LNCaP clone FGC (cell line): ENCODE results near the gene WDR77.

ENCODE experiments used
- DNase-seq: peaks from one replicate; pipeline ENCODE4 v3.0.0-alpha.2; 2011; ENCODE audit warnings: low read depth
- H3K4me3 ChIP-seq: 2 replicates; pipeline ENCODE4 v1.5.1; 2011; ENCODE audit warnings: mild to moderate bottlenecking, low read depth, low read length, control low read depth
- CTCF ChIP-seq: IDR thresholded peaks from 2 replicates; pipeline ENCODE4 v1.5.1; 2012; ENCODE audit warnings: mild to moderate bottlenecking; ENCODE audit not compliant: control insufficient read depth, insufficient read depth; ENCODE audit errors: extremely low read depth

Gene WDR77

DNA sequence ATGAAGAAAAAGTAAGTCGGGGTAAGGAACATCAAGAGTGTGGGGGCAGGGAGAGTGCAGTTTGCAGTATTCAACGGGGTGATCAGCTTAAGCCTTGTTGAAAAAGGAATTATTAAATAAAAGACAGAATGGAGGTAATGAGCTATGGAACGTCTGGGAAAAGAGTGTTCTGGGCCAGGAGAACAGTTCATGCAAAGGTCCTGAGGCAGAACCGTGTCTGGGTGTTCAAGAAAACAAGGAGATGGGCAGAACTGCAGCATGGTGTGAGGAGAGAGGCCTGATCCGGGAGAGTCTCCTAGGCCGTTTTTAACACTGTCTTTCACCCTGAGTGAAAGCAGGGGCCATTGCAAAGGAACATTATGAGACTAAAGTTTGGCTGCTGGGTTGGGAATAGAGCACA is 41.8 kb downstream of the WDR77 start:
- H3K4me3 ChIP-seq = no peak overlapping the region
- no peak for DNase-seq
- TF ChIP-seq CTCF = no peak

DNA sequence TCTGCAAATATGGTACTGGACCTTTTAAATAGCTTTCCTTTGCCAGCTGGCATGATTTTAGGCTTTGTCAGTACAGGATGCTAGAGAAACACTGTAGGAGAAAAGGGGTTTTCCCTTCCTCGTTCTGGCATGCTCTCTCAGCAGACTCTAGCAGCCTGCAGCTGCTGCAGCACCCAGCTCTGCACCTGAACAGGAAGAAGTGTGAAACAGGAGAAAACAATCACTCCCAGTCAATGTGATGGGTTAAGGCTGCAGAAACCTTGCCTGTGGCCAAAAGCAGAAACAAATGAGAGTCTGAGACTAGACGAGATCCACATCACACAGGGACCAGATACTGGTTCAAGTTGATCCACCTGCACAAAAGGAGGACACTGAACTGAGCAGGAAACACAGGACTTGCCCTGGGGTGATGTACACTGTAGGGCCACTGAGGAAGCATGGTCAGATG is 42.7 kb downstream of the WDR77 start:
- no peak overlapping the region for H3K4me3 ChIP-seq
- peak; percentile 100 for DNase-seq
- no peak for TF ChIP-seq CTCF

DNA sequence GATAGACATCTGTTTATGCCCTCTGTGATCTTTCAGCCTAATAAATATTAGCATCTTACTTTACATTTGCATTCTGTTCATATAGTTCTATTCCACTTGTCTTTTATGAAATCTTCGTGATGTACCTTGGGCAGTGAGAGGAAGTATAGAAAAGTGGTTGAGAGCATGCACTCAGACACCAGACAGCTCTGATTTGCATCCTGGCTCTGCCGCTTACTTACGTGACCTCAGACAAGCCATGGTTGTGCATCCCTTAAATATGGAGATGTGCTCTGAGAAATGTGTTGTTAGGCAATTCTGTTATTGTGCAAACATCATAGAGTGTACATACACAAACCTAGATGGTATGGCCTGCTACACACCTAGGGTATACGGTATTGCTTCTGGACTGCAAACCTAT is 44.5 kb downstream of the WDR77 start:
- no peak overlapping the region for H3K4me3 ChIP-seq
- no peak for DNase-seq
- TF ChIP-seq CTCF = no peak

GRCh38 chr1:111402083-111402482 is 47.0 kb downstream of the WDR77 start:
- DNase-seq = no peak
- H3K4me3 ChIP-seq = no peak overlapping the region
- no peak for TF ChIP-seq CTCF

GRCh38 chr1:111399792-111400610 is 49.1 kb downstream of the WDR77 start:
- no peak for DNase-seq
- TF ChIP-seq CTCF = peak; percentile 67

DNA sequence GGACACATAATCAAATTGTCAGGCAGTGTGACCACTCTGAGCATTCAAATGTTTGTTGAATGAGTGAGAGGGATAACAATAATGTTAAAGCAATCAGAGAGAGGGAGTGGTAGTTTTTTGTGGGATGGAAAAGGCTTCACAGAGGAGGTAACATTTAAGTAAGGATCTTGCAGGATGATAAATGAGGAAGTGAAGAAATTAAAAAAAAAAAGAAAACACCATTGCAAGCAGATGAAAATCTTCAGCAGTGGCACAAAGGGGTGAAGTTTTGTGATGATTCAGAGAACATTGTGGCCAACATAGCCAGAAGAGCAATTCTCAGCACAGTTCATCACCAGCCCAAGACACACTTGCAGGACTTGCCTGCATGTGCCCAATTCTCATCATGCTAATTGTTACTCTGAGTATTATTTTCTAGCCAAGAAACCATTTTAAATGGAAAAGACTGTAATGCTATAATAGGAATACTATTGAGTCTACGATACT is 56.6 kb downstream of the WDR77 start:
- H3K4me3 ChIP-seq = no peak overlapping the region
- no peak for TF ChIP-seq CTCF
- DNase-seq = no peak

More at GRCh38 chr1:111399792-111400610, 49.1 kb downstream of the WDR77 start:
- H3K4me3 ChIP-seq = no peak overlapping the region
